T-cell (primary cell): Measurements from ENCODE around the gene FHIT. TPM values are rescaled to one million over a fixed set of nuclear protein-coding genes. Genes with fewer than 3 reads are reported as not detected.

Source experiments
- ATAC-seq, 4 experiments: fragments of 200-7000 bp in 3 of 4; fragments of 150-1000 bp in 1 of 4; cut with Tn5 transposase; replicated peaks in 1 of 4; 1 replicate in 3 of 4; 2 replicates in 1 of 4; pipeline ENCODE4 v1.10.0; 2021; ENCODE audit warnings: moderate library complexity in 3 of 4, mild to moderate bottlenecking in 2 of 4, moderate number of reproducible peaks in 1 of 4
- CTCF ChIA-PET, 2 donors: fragments of 300-600 bp; sonication (Branson Sonifier 250); formaldehyde crosslinking; loops; one replicate each; lab custom pipeline; 2022; ENCODE audit warnings: antibody characterized with exemption in 2 of 2; lab: Charles Lee
- POLR2A ChIA-PET, 2 donors: fragments of 300-600 bp; sonication (Branson Sonifier 250); formaldehyde crosslinking; loops; one replicate each; lab custom pipeline; 2022; ENCODE audit warnings: antibody characterized with exemption in 2 of 2; lab: Charles Lee
- DNase-seq, 35 experiments: peaks; one replicate each; pipeline versions ENCODE4 v3.0.0 to v3.0.0-alpha.2; 2013 to 2023
- H3K27ac ChIP-seq: one replicate; pipeline ENCODE4 v1.5.1; 2013; ENCODE audit warnings: low read length
- H3K27me3 ChIP-seq, 2 experiments: replicated peaks in 1 of 2; 1 replicate in 1 of 2; 2 replicates in 1 of 2; pipeline versions ENCODE4 v1.6.1 to v1.7.0; 2013; ENCODE audit warnings: low read length in 1 of 2, mixed read lengths in 1 of 2; ENCODE audit not compliant: control insufficient read depth in 2 of 2, insufficient read depth in 2 of 2; ENCODE audit errors: extremely low read depth in 1 of 2
- H3K36me3 ChIP-seq, 2 donors: 1 replicate in 1 of 2; 2 replicates in 1 of 2; pipeline versions ENCODE4 v1.6.1 to v1.7.0; 2013; ENCODE audit warnings: low read length in 1 of 2; ENCODE audit not compliant: control insufficient read depth in 2 of 2, insufficient read depth in 1 of 2; ENCODE audit errors: extremely low read depth in 1 of 2
- H3K4me1 ChIP-seq, 2 experiments: 1 replicate in 1 of 2; 2 replicates in 1 of 2; pipeline versions ENCODE4 v1.6.1 to v1.7.0; 2013; ENCODE audit warnings: low read length in 2 of 2, mixed read lengths in 1 of 2; ENCODE audit not compliant: insufficient read depth in 2 of 2, control insufficient read depth in 1 of 2; ENCODE audit errors: extremely low read depth in 1 of 2
- H3K4me3 ChIP-seq, 2 donors: 1 replicate in 1 of 2; 2 replicates in 1 of 2; pipeline versions ENCODE4 v1.5.1 to v1.7.0; 2013; ENCODE audit warnings: mild to moderate bottlenecking in 2 of 2, low read length in 1 of 2, moderate library complexity in 1 of 2; ENCODE audit not compliant: control insufficient read depth in 1 of 2; ENCODE audit errors: extremely low read depth in 1 of 2
- H3K9me3 ChIP-seq: 2 replicates; pipeline ENCODE4 v1.7.0; 2013
- H3K27ac Mint-ChIP-seq, 2 donors: one replicate each; pipeline ENCODE4 v1.8.0; 2020 to 2021; ENCODE audit warnings: mild to moderate bottlenecking in 2 of 2, mixed read lengths in 2 of 2
- H3K27me3 Mint-ChIP-seq, 2 donors: one replicate each; pipeline ENCODE4 v1.8.0; 2021 to 2022; ENCODE audit warnings: mixed read lengths in 2 of 2
- H3K36me3 Mint-ChIP-seq: one replicate; pipeline ENCODE4 v1.8.0; 2021; ENCODE audit warnings: mixed read lengths
- H3K4me1 Mint-ChIP-seq, 3 donors: one replicate each; pipeline ENCODE4 v1.8.0; 2020 to 2022; ENCODE audit warnings: mixed read lengths in 3 of 3, mild to moderate bottlenecking in 1 of 3
- H3K4me3 Mint-ChIP-seq, 3 donors: one replicate each; pipeline ENCODE4 v1.8.0; 2020 to 2022; ENCODE audit warnings: mild to moderate bottlenecking in 3 of 3, mixed read lengths in 3 of 3, moderate library complexity in 3 of 3
- H3K9me3 Mint-ChIP-seq, 3 donors: one replicate each; pipeline ENCODE4 v1.8.0; 2020 to 2022; ENCODE audit warnings: mixed read lengths in 3 of 3
- WGBS: methylation state at CpG from one replicate; pipeline ENCODE4 v1.1.5; 2013; ENCODE audit warnings: missing lambda C conversion rate; ENCODE audit not compliant: insufficient coverage; 5-methylcytosine and 5-hydroxymethylcytosine counted together
- total RNA-seq, 35 experiments: library from RNA in 6 of 35; stranded (reverse) in 6 of 35; fragments of 120-200 nt in 1 of 35; gene quantifications; one replicate each; pipeline versions ENCODE4 v1.2.1 to v1.2.4 and lab custom pipeline; 2013 to 2026

FHIT gene
- total RNA-seq, 5 donors from 2014 or later (not counting 1 experiment from before 2014, with no cell fraction given): 33.1 to 197 (median 78.3) TPM

DNA sequence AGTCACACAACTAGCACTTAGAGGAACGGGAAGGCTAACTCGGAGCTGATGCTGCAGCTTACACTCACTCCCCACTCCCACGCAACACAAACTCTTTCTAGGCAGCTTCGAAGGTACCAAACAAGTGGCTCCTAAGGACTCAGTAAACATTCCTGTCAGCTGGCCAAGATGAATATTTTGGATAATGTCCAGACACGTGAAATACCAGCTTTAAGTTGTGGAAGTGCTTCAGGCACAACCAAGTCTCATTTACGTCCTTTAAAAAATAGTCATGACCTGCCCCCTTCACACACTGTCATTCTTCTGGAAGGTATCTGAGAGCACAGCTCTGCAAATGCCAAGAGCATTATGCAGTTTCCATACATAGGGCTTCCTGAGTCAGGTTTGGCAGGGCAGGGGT lies 1195.5 kb downstream of the FHIT start:
- H3K4me1 ChIP-seq: peaks cover 12 to 37% of the 10 kb centered on the region in 2 experiments
- peak overlapping the region in 1 of 3 donors; percentile 53 for H3K4me3 Mint-ChIP-seq
- no peaks in the 10 kb centered on the region for H3K36me3 ChIP-seq
- ChIA-PET POLR2A (interaction anchor here (0.6 to 1.0 kb wide), 3 partner anchors 21 to 46 kb away, joined by 3 to 9 read pairs (median 3); no protein-coding TSS in a partner anchor), CTCF (interaction anchor here (0.6 to 0.7 kb wide), 4 partner anchors 19 to 243 kb away, joined by 3 to 8 read pairs (median 4); no protein-coding TSS in a partner anchor)
- no peak overlapping the region for H3K4me3 ChIP-seq
- H3K9me3 Mint-ChIP-seq: peaks cover 0 to 3% (median 0%) of the 10 kb centered on the region in 3 donors
- no peaks in the 10 kb centered on the region for H3K27me3 ChIP-seq
- H3K9me3 ChIP-seq: no peaks in the 10 kb centered on the region
- H3K27ac Mint-ChIP-seq: peak overlapping the region; percentile 86 to 90
- no peaks in the 10 kb centered on the region for H3K27me3 Mint-ChIP-seq
- peaks cover 52 to 82% (median 67%) of the 10 kb centered on the region in 3 donors for H3K4me1 Mint-ChIP-seq
- 73% methylated on average over 3 of the region's 6 CpGs for WGBS
- H3K36me3 Mint-ChIP-seq: peaks cover 23% of the 10 kb centered on the region
- ATAC-seq (peak in 2 of 4 experiments; percentile 29 to 53), DNase-seq (no peak)
- peak overlapping the region; percentile 6 for H3K27ac ChIP-seq

DNA sequence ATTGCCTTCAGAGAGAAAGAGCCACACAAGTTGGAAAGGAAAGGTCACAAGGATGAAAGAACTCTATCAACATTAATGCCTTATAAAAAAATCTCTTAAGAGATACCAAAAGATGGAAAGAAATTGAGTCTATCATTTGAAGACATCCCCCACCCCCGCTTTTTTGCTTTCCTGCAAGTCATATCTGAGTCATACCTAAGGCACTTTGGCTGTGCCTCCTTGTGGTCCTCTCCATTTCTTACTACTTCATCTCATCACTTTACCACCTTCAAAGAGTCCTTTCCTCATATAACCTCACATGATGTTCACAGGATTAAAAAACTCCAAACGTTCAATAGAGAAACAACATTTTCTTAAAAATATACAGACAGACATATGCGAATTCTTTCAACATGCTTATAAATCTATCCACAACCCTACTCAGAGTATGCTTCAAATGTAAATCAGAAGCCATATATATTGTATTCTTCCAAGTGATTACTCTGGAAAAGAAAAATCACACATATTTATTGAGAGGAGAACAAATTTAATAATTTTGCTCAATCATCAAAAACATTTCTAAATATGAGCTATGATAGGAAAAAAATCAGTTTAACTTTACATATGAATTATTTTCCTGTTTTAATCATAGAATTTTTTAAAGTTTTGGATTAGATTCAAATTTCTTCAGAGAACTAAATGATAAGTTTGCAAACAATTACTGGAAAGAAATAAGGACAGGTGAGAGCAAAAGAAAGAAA lies 1197.6 kb downstream of the FHIT start:
- peaks cover 15% of the 10 kb centered on the region for H3K36me3 Mint-ChIP-seq
- DNase-seq: peak in 3 of 35 experiments; percentile 6 to 27 (median 12)
- WGBS: 55% methylated on average over 1 of the region's 3 CpGs
- peak overlapping the region; percentile 75 to 90 for H3K27ac Mint-ChIP-seq
- H3K27me3 ChIP-seq: no peaks in the 10 kb centered on the region
- H3K36me3 ChIP-seq: no peaks in the 10 kb centered on the region
- H3K27me3 Mint-ChIP-seq: no peaks in the 10 kb centered on the region
- no peak overlapping the region for H3K27ac ChIP-seq
- H3K4me1 ChIP-seq: peaks cover 15 to 41% of the 10 kb centered on the region in 2 experiments
- no peak overlapping the region for H3K4me3 ChIP-seq
- H3K4me1 Mint-ChIP-seq: peaks cover 55 to 83% (median 70%) of the 10 kb centered on the region in 3 donors
- peak overlapping the region in 1 of 3 donors; percentile 1 for H3K4me3 Mint-ChIP-seq
- POLR2A ChIA-PET: interaction anchor here in 1 of 2 donors (0.7 kb wide), 1 partner anchor 9 kb away, joined by 3 read pairs; no protein-coding TSS in a partner anchor
- ATAC-seq: peak in 1 of 4 experiments; percentile 30
- CTCF ChIA-PET: no interaction called here
- peaks cover 0 to 2% (median 0%) of the 10 kb centered on the region in 3 donors for H3K9me3 Mint-ChIP-seq
- H3K9me3 ChIP-seq: no peaks in the 10 kb centered on the region

DNA sequence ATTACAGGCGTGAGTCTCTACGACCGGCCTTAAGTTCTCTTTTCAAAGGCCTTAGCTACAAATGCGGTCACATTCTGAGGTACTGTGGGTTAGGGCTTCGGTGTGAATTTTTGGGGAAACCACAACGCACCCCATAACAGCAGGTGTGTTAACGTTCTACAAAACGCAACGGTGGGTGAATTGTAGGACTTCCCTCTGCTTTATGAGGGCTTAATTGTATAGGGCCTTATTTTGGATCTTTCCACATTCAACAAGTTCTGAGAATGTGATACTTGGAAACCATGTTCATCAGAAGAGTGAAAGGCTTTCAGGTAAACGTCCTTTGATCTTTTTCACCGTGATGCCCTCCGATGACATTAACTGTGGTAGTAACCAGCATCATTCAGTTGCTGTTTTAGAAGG lies 1202.8 kb downstream of the FHIT start:
- Mint-ChIP-seq H3K9me3 (peaks cover 3 to 15% (median 6%) of the 10 kb centered on the region in 3 donors), H3K4me1 (peaks cover 48 to 82% (median 68%) of the 10 kb centered on the region in 3 donors), H3K27ac (peak overlapping the region; percentile 91 to 95), H3K36me3 (peaks cover 25% of the 10 kb centered on the region), H3K27me3 (no peaks in the 10 kb centered on the region), H3K4me3 (peak overlapping the region; percentile 59 to 83 (median 71))
- ChIA-PET CTCF (no interaction called here), POLR2A (interaction anchor here (0.6 to 1.6 kb wide), 4 partner anchors 28 to 480 kb away, joined by 3 read pairs; no protein-coding TSS in a partner anchor)
- peak; percentile 76 to 91 (median 80) for ATAC-seq
- no peaks in the 10 kb centered on the region for H3K27me3 ChIP-seq
- H3K36me3 ChIP-seq: peaks cover 0 to 4% of the 10 kb centered on the region in 2 donors
- WGBS: 10% methylated on average over 3 of the region's 12 CpGs
- H3K27ac ChIP-seq: peak overlapping the region; percentile 66
- H3K4me3 ChIP-seq: no peak overlapping the region
- DNase-seq: peak in 32 of 35 experiments; percentile 5 to 71 (median 44)
- H3K4me1 ChIP-seq: peaks cover 15 to 22% of the 10 kb centered on the region in 2 experiments
- H3K9me3 ChIP-seq: no peaks in the 10 kb centered on the region

DNA sequence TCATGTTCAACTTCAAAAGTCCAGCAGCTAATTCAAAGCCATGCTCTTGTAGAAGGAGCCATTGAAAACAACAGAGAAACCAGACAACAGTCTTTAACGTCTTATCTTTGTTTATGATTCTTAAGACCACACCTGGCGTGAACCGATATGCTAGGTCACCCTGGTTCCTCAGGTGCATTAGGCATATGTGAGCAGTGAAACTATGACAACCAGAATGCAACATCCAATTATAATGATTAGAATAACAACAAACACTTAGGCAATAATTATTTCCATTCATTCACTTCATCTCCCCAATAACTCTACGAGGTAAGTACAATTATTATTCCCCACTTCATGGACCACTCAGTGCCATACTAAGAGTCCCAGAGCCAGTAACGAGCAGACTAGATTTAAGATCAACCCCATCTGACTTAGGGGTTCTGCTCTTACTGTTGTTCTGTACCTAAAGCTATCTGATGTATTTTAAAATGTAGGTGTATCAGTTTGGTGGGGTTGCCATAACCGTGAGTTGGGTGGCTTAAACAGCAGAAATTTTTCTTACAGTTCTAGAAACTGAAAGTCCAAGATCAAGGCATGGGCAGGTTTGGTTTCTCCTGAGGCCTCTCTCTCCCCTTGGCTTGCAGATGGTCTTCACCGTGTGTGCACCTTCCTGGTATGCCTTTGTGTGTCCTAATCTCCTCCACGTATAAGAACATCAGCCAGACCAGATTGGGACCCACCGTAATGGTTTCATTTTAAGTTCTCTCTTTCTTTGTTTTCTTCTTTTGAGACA lies 1203.6 kb downstream of the FHIT start:
- H3K9me3 ChIP-seq: no peaks in the 10 kb centered on the region
- H3K9me3 Mint-ChIP-seq: peaks cover 3 to 15% (median 6%) of the 10 kb centered on the region in 3 donors
- WGBS: 81% methylated on average over 6 of the region's 9 CpGs
- H3K4me3 Mint-ChIP-seq: peak overlapping the region; percentile 59 to 83 (median 71)
- no peak overlapping the region for H3K4me3 ChIP-seq
- H3K36me3 Mint-ChIP-seq: peaks cover 21% of the 10 kb centered on the region
- H3K4me1 ChIP-seq: peaks cover 15 to 17% of the 10 kb centered on the region in 2 experiments
- H3K27ac Mint-ChIP-seq: peak overlapping the region; percentile 91 to 95
- POLR2A ChIA-PET: interaction anchor here (0.6 to 1.6 kb wide), 3 partner anchors 29 to 479 kb away, joined by 3 read pairs; no protein-coding TSS in a partner anchor
- peaks cover 41 to 76% (median 61%) of the 10 kb centered on the region in 3 donors for H3K4me1 Mint-ChIP-seq
- H3K36me3 ChIP-seq: peaks cover 0 to 4% of the 10 kb centered on the region in 2 donors
- no peaks in the 10 kb centered on the region for H3K27me3 Mint-ChIP-seq
- ATAC-seq (peak in 3 of 4 experiments; percentile 1 to 14 (median 7)), DNase-seq (peak in 2 of 35 experiments; percentile 16 to 19)
- CTCF ChIA-PET: no interaction called here
- H3K27ac ChIP-seq: peak overlapping the region; percentile 66
- H3K27me3 ChIP-seq: no peaks in the 10 kb centered on the region

DNA sequence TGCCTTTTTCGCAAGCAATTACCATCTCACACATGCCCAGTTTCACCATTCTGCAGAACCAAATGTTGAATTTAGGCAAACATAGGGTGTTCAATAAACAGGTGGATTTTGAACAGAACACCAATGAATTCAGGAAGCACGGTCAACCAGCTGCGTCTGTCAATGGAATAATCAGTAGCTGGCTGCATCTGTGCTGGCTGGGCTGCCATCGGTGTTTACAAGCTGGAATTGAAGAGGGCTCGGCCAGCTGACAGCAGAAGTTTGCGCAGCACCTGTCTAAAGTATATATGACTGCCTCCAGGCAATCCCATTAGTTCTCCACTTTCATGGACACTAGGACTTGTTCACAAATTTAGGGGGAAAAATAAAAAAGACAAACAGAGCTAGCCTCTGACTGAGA lies 1205.0 kb downstream of the FHIT start:
- WGBS: 97% methylated on average over 3 of the region's 6 CpGs
- no peak overlapping the region for H3K4me3 ChIP-seq
- Mint-ChIP-seq H3K4me1 (peaks cover 44 to 77% (median 52%) of the 10 kb centered on the region in 3 donors), H3K36me3 (peaks cover 32% of the 10 kb centered on the region), H3K4me3 (peak overlapping the region in 1 of 3 donors; percentile 19), H3K9me3 (peaks cover 6 to 15% (median 8%) of the 10 kb centered on the region in 3 donors), H3K27me3 (no peaks in the 10 kb centered on the region), H3K27ac (peak overlapping the region; percentile 2 to 36)
- H3K4me1 ChIP-seq: peaks cover 15 to 17% of the 10 kb centered on the region in 2 experiments
- H3K27me3 ChIP-seq: no peaks in the 10 kb centered on the region
- DNase-seq: no peak
- no peak overlapping the region for H3K27ac ChIP-seq
- H3K9me3 ChIP-seq: no peaks in the 10 kb centered on the region
- POLR2A ChIA-PET: interaction anchor here in 1 of 2 donors (0.6 kb wide), 1 partner anchor 320 kb away, joined by 3 read pairs; no protein-coding TSS in a partner anchor
- CTCF ChIA-PET: interaction anchor here in 1 of 2 donors (0.6 kb wide), 1 partner anchor 1873 kb away, joined by 3 read pairs; no protein-coding TSS in a partner anchor
- no peak for ATAC-seq
- peaks cover 0 to 4% of the 10 kb centered on the region in 2 donors for H3K36me3 ChIP-seq
